Activated CD4-positive, alpha-beta T cell treated with anti-CD3 and anti-CD28 coated beads, Interleukin-2, Interleukin-6, amounts not matched to agents 100 ng/mL and 50 ng/mL, durations not matched to agents 16 hours and 8 hours (primary cell): ENCODE data around the gene FAM219B.
A peak's percentile ranks its signal among the peaks of the same experiment; 100 is the strongest.

ENCODE experiments used
- DNase-seq: peaks from one replicate; pipeline ENCODE4 v3.0.0-alpha.2; 2020

FAM219B gene

DNA sequence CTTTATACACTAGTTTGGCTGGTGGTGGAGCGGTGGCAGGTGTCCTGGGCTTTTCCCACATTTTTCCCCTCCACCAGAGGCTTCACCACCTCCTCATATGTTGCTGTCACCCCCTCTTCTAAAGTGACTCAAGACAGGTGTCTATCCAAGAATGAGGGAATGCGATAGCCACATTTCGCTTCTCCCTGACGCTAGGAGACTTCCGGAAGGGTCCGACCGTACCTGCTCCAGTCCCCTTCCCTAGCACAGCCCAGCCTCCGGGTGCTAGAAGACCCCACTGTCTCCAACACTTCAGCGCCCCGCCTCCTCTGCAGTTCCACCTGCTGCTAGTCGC lies 34.0 kb downstream of the FAM219B start:
- no peak for DNase-seq

DNA sequence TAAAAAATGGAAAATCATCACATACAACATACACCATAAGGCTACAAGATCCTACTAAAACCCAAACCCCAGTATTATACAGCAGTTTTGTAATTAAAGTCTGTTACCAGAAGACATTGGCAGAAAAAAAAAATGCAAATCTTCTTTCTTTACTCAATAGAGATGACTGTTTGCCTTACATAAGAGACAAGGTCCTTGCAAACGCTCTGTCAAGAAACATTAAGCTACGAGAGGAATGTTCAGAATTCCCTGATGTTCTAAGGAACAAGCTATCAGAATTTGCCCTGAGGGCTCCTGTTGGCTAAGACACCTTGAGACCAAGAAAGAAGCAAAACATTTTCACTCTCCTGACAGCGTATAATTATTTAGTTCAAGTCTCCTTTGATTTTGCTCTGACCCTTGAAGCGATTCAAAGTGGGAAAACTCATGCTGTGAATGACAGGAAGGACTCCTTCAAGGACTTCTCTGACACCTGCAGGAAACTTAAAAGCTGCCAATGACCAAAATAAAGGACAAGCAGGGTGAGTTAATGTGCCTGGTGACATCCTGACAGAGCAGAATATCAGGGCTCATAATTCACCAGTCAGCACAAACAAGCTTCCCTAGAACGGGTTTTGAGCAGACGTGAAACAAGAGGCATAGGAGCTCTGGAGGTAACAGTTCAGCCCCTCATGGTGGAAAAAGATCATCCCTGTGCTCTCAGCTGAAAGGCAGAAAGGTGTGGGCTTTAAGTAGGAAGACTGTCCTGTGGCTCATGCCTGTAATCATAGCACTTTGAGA lies 36.0 kb downstream of the FAM219B start:
- DNase-seq: no peak

DNA sequence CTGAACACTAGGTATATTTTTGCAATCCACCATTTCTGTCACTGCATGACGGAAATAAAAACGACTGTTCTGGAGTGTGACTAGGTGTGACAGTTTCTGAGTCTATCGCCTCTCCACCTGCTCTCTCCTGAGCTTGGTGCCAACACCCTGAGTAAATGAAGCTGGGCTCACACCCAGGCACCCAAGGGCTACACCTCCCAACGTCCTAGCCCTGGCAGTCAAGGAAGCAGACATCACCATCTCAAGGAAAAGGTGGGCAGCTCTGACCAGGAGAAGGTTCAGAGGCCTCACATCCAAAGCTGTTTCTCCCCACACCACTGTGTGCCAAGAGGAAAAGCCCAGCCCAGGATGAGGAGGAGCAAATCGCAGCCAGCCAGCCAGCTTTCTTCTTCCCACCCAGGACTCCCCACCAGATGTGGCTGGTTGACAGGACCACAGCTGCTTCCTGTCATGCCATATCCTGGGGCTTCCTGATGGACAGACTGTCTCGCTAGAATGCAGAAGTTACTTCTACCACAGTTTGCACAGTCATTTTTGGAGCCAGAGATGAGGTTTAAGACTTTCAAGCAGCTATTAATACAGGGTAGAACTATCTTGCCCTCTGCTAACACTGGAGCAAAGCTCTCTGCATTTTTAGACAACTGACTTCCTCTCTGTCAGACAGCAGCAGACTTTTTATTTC lies 36.8 kb downstream of the FAM219B start:
- DNase-seq: peak; percentile 92

DNA sequence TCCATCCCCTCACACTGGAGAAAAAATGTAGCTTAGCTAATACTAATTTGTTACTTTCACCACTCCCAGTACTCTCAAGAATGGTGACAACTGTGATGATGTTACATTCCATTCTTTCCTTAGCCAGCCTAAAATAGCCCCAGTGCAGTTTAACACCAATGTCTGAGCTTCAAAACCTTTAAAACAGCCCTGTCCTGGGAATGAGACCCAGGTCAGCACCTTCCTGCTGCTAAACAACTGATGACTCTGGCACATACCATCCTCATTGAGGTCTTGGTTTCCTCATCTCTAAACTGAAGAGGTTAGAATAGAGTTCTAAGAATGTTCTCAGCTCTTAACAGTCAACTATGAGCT lies 37.3 kb downstream of the FAM219B start:
- no peak for DNase-seq

DNA sequence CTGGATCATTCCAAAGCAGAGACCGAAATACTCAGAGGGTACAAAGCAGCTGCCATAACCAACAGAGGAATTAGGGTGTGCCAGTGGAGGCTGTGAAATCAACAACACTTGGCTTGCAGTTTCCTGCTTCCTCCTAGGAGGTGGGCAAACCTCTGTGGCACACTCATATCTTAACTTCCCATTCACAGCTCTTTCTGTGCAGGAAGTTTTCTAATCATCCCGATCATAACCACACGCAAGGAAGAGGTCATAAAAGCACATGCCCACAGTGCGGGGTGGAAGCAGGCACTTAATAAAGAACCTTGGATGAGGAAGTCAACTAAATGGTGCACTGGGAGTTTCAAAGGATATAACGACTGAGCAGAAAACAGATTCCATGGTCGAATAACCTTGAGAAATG lies 38.6 kb downstream of the FAM219B start:
- peak; percentile 83 for DNase-seq

DNA sequence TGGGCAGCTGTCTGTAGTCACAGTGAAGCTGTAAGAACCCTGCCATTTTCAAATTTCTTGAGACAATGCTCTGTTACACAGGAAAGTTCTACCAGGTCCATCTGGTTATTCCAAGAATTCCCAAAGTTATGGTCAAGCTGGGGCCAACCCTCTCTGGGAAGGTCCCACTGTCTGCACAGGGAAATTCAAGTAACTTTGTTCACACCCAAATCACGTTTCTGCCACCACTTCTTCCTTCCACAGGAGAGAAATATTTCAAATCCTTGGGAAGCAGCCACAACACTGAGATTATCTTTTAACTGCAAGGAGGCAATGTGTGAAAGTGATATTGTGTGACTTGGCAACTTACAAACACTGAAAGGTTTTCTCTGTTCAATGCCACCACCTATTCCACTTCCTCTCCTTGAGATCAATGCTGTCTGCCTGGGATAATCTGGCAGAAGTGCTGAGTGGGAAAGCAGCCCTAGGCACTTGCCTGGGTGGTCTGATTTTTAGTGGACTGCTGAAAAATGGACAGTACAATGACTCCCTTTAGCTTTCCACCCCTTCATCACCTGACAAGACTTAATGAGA lies 39.1 kb downstream of the FAM219B start:
- no peak for DNase-seq

DNA sequence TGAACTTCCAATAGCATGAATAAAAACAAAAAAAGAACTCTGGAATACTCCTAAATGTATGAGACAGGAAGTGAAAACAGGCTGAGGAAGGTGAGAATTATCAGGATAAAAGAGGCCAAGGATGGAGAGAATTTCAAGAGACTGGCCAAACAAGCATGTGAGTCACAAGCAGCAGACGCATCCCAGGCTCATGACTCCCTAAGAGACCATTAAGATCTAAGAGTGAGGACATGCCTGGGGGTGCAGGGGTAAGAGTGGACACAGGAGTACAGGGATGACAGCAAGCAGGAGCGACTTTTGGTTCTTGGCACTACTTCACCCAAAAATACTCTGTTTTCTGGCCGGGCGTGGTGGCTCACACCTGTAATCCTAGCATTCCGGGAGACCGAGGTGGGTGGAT lies 40.6 kb downstream of the FAM219B start:
- no peak for DNase-seq

DNA sequence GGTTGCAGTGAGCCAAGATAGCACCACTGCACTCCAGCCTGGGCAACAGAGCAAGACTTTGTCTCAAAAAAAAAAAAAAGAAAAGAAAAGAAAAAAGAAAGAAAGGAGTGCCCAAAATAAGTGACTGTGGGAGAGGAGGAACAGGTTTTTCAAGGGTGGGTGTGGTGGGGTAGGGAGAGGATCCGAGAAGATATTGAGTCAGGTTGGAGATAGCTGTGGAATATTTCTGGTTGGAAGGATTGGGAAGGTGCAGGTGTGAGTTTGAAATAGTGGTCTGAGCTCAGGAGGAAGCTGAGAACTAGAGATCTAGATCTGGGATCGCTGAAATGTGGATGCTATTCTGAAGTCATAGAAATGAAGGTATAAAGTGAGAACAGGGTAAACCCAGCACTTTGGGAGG lies 41.3 kb downstream of the FAM219B start:
- no peak for DNase-seq

DNA sequence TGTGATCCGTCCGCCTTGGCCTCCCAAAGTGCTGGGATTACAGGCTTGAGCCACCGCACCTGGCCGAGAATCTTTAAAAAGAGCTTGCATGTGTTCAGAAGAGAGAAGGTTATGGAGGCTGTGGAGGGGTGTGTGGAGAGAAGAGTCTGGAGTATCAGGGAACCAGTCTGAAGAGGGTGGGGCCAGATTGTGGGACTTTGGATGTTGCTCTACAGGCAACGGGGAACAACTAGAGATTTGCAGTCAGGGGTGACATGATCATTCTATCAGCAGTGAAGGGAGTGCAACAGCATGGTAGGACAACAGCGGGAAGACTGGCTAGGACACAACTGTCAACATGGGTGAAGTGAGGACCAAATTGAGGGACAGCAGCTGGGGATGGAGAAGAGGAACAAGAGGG lies 42.4 kb downstream of the FAM219B start:
- DNase-seq: no peak

DNA sequence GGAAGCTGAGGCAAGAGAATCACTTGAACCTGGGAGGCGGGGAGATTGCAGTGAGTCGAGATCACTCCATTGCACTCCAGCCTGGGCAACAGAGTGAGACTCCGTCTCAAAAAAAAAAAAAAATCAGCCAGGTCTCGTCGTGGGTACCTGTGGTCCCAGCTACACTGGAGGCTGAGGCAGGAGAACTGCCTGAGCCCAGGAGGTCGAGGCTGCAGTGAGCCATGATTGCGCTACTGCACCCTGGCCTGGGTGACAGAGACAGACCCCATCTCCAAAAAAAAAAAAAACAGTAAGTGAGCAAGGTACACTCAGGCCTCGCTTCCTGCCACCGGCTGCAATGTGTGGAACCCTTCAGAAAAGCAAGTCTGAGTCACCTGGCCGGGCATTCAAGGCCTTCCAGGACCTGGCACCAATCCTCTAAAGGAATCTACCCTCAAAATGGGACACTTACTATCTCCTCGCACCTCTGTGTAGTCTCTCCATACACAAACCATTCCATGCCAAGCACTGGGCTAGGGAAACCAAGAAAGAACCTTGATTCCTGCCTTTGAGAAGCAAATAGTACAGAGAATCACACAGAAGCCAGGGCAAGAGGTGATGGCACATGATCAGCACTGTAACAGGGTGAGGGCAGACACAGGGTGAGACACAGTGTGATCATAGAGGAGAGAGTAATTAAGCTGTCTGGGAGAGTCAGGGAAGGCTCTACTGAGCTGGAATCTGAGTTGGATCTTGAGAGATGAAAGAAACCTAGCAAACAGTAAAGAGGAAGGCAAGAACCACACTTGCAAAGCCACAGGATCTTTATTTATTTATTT lies 43.2 kb downstream of the FAM219B start:
- DNase-seq: peak; percentile 41

DNA sequence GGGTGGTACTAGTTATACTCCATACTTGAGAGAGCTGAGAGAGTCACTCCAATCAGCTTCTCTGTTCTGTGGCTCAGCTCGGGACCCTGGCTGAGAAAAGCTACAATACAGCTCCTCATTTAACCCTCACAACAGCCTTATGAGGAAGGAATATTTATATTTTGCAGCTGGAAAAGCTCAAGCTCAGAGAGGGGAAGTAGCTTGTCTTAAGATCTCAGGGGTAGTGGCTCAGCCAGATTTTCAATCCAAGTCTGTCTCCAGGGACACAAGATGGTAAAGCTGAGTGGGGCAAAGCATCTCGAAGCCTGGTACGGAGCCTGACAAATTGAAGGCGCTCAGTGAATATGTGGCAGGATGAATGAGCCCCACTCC lies 48.3 kb downstream of the FAM219B start:
- DNase-seq: no peak

DNA sequence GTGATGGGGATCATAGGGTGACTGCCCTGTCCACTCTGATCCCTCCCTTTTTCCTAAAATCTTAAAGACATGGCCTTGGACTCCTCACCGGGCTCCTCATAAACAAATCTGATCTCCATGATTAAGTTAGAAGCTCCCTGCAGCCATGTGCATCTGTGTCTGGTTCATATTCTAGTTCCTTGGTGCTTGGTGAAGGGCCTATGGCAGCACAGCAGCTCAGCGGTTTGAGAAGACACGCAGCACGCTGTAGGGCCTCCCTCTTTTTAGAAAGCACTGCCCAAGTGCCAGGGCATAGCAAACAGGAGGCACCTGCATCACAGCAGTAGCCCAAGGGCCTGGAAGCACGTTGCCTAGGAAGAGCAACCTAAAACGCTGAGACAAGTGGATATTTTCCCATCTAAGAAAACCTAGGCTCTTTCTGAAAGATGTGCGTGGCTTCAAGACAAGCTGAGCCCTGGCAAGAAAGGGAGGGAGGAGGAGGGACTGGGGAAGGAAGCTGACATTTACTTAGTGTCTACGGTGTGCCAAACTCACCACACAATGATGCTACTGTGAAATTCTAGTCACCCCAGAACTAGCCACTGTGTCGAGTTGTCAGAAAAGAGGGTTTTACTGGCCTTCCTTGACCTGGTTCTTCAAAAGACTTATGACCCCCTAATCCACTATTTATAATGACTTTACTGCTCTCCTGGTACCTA lies 48.8 kb downstream of the FAM219B start:
- DNase-seq: no peak

DNA sequence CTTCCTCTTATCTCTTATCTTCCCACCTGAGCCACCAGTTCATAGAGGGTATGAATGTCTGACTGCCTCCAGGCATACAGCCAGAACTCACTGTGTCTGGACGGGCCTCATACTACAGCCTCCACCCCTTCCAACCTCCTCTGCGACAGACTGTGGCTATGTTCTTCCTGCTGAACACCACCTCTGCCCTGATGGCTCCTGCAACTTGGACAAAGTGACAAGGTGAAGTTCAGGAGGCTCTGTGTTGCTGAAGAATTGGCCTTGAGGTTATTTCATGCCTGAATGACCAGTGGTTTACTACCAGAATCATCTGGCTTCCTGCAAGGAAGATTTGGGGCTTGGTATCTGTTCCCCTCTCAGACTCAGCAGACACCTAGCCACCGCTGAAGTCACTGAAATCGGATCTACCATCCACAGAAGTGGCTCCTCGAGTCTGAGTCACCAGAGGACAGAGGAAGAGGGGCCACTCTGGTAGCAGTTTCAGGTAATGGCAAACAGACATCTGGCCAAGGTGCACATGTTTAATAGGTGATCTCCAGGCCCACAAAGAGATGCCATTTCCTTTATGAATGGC lies 49.5 kb downstream of the FAM219B start:
- DNase-seq: no peak

DNA sequence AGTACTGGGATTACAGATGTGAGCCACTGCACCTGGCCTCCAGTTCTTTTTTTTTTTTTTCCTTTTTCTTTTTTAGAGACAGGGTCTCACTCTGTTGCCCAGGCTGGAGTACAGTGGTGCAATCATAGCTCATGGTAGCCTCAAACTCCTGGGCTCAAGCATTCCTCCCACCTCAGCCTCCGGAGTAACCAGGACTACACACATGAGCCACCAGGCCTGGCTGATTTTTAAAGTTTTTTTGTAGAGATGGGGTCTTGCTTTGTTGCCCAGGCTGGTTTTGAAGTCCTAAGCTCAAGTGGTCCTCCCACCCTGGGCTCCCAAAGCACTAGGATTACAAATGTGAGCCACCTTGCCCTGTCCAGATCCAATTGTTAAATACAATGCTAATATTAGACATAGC lies 50.1 kb downstream of the FAM219B start:
- no peak for DNase-seq

DNA sequence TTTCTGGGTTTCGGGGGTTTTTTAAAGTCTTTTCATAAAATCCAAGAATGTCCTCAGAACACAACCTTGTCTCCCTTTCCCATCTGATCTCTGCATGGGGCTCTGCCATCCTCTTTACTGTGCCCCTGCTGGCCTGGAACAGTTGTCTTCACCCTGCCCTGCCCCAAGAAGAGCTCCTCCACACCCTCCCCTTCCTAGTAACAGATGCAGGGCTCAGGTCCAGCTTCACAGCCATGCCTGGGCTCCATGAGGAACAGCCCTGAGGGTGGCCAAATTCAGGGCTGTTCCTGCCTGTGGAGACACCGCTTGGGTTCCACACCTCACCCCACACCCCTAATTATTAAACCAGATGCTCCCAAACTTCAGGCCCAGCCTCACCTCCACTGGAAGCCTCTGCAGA lies 50.8 kb downstream of the FAM219B start:
- no peak for DNase-seq

DNA sequence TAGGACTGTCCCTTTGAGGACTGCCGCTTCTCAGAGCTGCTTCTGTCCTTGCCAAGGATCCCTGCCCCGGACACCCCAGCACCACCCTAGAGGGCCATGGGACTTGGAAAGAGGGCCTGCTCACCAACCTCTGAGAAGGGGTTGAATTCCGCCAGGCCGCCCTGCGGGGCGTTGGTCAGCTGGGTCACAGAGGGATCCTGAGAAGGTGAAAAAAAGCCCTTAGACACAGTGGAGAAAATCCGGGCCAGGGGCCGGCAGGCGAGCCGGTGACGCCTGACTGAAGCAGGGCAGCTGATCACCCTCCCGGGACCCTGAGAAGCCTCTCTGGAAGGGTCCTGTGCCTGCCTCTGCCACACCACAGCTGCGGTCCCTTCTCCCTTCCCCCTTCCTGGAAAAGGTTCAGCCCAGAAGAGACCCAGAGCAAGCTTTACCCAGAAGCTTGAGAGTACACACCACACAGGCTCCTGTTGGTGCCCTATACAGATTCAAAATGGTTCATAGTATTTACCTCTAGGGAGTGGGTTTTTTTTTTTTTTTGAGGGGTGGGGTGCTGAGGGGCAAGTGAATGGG lies 52.1 kb downstream of the FAM219B start:
- DNase-seq: no peak

DNA sequence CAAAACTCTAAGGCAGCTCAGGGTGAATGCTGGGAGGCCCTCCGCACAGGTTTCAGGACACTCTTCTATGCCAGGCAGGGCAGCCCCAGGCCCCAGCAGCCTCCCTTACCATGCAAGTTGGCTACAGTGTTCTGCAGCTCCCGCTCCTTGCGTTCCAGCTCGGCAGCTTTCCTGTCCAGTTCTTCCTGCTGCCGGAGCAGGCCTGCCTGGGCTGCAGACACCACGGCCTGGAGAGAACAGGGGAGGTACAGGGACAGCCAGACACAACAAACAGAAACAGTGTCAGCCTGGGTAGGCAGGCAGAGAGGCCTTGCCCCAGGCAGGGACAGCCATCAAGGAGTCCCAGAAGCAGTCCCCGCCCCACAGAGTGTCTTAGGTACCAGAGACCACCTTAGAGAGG lies 54.7 kb downstream of the FAM219B start:
- DNase-seq: no peak

DNA sequence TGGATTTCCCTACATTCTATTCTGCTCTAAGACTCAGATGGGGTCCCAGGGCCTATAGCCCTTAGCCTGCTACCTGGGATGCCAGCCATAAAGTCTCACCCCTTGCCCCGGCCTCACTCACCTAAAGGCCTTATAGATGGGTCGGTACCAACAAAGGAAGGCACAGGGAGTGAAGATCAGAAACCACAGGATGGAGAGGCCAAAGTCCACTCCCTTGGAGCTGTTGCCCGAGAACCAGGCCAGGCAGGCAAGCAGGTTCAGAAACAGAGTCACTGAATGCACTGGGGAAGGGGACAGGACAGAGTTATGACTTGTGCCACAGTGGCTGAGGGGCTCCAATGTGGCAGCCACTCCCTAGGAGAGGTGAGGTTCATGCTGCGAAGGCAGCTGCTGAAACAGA lies 56.3 kb downstream of the FAM219B start:
- no peak for DNase-seq
